Kidney (tissue), 14 donors: ENCODE results near the gene STKLD1. TPM values are rescaled to one million over a fixed set of nuclear protein-coding genes. Genes with fewer than 3 reads are reported as not detected.

Source experiments
- DNase-seq, 5 donors: peaks; one replicate each; pipeline ENCODE4 v3.0.0-alpha.2; 2013 to 2020
- FAIRE-seq: peaks from 2 replicates; lab custom pipeline; 2012; peaks lifted over from hg19 to GRCh38; lab: Jason Lieb, UNC
- H3K27ac ChIP-seq, 2 donors: one replicate each; pipeline ENCODE4 v1.7.0; 2013; ENCODE audit warnings: low read depth in 2 of 2, low read length in 2 of 2, inconsistent platforms in 1 of 2
- H3K27me3 ChIP-seq: one replicate; pipeline ENCODE4 v1.7.1; 2013; ENCODE audit warnings: low read length, inconsistent platforms; ENCODE audit not compliant: control insufficient read depth, insufficient read depth
- H3K36me3 ChIP-seq, 3 donors: one replicate each; pipeline versions ENCODE4 v1.7.0 to v1.7.1; 2013; ENCODE audit warnings: low read length in 3 of 3, control low read depth in 1 of 3, inconsistent platforms in 1 of 3; ENCODE audit not compliant: insufficient read depth in 3 of 3, control insufficient read depth in 2 of 3
- H3K4me1 ChIP-seq, 3 donors: one replicate each; pipeline versions ENCODE4 v1.7.0 to v1.7.1; 2013; ENCODE audit warnings: low read length in 3 of 3, inconsistent platforms in 1 of 3, low read depth in 1 of 3; ENCODE audit not compliant: control insufficient read depth in 2 of 3, insufficient read depth in 2 of 3
- H3K4me3 ChIP-seq, 3 donors: one replicate each; pipeline versions ENCODE4 v1.7.0 to v1.8.1; 2013; ENCODE audit warnings: low read length in 3 of 3, control low read depth in 1 of 3, inconsistent platforms in 1 of 3
- H3K9ac ChIP-seq, 3 donors: one replicate each; pipeline versions ENCODE4 v1.7.0 to v1.7.1; 2013; ENCODE audit warnings: low read length in 3 of 3, control low read depth in 1 of 3, inconsistent platforms in 1 of 3
- H3K9me3 ChIP-seq, 3 donors: one replicate each; pipeline versions ENCODE4 v1.7.0 to v1.7.1; 2013; ENCODE audit warnings: low read length in 3 of 3, control low read depth in 1 of 3, inconsistent platforms in 1 of 3; ENCODE audit not compliant: control insufficient read depth in 2 of 3, insufficient read depth in 1 of 3
- intact Hi-C: fragments of 100-400 bp; cut with DNase I; formaldehyde crosslinking; loops from one replicate; pipeline ENCODE4 v1.11.1; 2022
- polyA plus RNA-seq: library from polyadenylated mRNA; stranded (reverse); fragments of 350-450 nt; fragmentation: Illumina TruSeq; extraction: RNeasy Lipid Tissue Mini Kit (QIAGEN cat#74804); gene quantifications from one replicate; pipeline ENCODE4 v1.2.3, GENCODE V29; 2014; ENCODE audit warnings: low read depth, low replicate concordance; ENCODE audit not compliant: insufficient read depth
- total RNA-seq: library from RNA; stranded (reverse); fragmentation: NEBNext Ultra II Directional; extraction: Animal tissue kit (Norgen Biotek cat#: 25700); gene quantifications from one replicate; pipeline ENCODE4 v1.2.1, GENCODE V29; 2021
- TF ChIP-seq, protein P1 (sequence below): IDR thresholded peaks from 3 replicates; pipeline ENCODE4 v1.5.1; 2012; ENCODE audit warnings: mild to moderate bottlenecking, moderate library complexity, borderline replicate concordance; ENCODE audit not compliant: insufficient read depth; ENCODE audit errors: extremely low read depth
- donor health status: control.
- donor health status: control.
- donor health status: control.
- donor health status: control.
- donor health status: control.
- donor health status: DM: yes; HTN: yes; CAD: no.
- donor health status: Normal renal cell carcinoma (clear cell type).

Gene STKLD1
- total and polyA plus RNA-seq, 2 donors from 2014 or later, result 1.9 to 4.0 TPM

DNA sequence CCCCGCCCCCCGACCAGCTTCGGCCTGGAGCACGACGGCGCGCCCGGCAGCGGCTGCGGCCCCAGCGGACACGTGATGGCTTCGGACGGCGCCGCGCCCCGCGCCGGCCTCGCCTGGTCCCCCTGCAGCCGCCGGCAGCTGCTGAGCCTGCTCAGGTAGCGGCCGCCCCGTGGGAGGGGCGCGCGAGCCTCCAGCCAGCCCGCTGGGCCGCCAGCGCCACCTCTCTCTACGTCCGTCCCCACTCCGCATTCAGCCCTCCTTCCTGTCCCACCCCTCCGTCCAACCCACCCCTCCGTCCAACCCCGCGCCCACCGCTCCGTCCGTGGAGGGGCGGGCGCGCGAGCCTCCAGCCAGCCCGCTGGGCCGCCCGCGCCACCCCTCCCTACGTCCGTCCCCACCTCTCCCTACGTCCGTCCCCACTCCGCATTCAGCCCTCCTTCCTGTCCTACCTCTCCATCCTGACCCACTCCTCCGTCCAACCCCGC lies 52.5 kb downstream of the STKLD1 start:
- Histone ChIP-seq H3K9me3 (no peaks in the 10 kb centered on the region), H3K27me3 (no peaks in the 10 kb centered on the region), H3K9ac (no peak overlapping the region), H3K36me3 (no peaks in the 10 kb centered on the region), H3K4me3 (no peak overlapping the region), H3K4me1 (no peaks in the 10 kb centered on the region), H3K27ac (no peak overlapping the region)
- intact Hi-C loops, result no loop called here
- TF ChIP-seq, protein P1, sequence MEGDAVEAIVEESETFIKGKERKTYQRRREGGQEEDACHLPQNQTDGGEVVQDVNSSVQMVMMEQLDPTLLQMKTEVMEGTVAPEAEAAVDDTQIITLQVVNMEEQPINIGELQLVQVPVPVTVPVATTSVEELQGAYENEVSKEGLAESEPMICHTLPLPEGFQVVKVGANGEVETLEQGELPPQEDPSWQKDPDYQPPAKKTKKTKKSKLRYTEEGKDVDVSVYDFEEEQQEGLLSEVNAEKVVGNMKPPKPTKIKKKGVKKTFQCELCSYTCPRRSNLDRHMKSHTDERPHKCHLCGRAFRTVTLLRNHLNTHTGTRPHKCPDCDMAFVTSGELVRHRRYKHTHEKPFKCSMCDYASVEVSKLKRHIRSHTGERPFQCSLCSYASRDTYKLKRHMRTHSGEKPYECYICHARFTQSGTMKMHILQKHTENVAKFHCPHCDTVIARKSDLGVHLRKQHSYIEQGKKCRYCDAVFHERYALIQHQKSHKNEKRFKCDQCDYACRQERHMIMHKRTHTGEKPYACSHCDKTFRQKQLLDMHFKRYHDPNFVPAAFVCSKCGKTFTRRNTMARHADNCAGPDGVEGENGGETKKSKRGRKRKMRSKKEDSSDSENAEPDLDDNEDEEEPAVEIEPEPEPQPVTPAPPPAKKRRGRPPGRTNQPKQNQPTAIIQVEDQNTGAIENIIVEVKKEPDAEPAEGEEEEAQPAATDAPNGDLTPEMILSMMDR, result no peak
- FAIRE-seq, result no peak
- peak in 4 of 5 donors; percentile 64 to 83 (median 76) for DNase-seq

DNA sequence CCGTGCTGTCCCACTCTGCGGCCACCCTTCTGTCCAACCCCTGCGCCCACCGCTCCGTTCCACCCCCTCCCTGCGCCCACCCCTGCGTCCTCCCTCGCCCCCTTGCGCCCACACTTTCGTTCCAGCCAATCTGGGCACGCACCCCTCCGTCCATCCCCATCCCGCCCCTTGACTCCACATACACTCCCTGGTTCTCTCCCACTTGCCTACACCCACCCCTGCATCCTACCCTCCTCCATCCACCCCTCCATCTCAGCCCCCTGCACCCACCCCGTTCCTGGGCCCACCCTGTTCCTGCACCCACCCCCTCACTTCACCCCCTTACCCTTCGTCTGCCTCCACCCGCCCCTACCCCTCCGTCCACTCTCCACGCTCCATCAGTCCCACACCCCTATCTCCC lies 53.0 kb downstream of the STKLD1 start:
- Histone ChIP-seq H3K9ac (no peak overlapping the region), H3K4me1 (no peaks in the 10 kb centered on the region), H3K27me3 (no peaks in the 10 kb centered on the region), H3K9me3 (no peaks in the 10 kb centered on the region), H3K4me3 (no peak overlapping the region), H3K36me3 (no peaks in the 10 kb centered on the region), H3K27ac (no peak overlapping the region)
- TF ChIP-seq, protein P1, result no peak
- no peak for FAIRE-seq
- intact Hi-C loops, result no loop called here
- peak in 2 of 5 donors; percentile 27 to 82 for DNase-seq

DNA sequence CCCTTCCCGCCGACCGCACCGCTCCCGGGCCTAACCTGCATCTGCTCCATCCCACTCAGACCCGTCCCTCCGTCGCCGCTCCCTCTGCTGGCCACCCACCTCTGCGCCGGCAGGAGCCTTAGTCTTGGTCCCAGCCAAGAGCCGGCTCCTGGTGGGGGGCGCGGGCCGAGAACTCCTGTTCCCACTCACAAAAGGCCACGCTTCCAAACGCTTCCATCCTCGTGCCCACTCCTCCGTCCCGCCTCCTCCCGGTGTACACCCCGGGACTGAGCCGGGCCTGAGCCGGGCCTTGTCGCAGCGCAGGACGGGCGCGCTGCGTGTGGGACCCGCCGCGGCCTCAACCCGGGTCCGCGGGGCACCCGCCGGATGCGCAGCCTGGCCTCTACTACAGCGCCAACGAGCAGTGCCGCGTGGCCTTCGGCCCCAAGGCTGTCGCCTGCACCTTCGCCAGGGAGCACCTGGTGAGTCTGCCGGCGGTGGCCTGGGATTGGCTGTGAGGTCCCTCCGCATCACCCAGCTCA lies 53.5 kb downstream of the STKLD1 start:
- no peaks in the 10 kb centered on the region for H3K36me3 ChIP-seq
- no peak overlapping the region for H3K27ac ChIP-seq
- H3K4me1 ChIP-seq, result no peaks in the 10 kb centered on the region
- FAIRE-seq (no peak), DNase-seq (peak in 3 of 5 donors; percentile 70 to 75 (median 71))
- intact Hi-C loops, result no loop called here
- no peaks in the 10 kb centered on the region for H3K27me3 ChIP-seq
- no peak overlapping the region for H3K4me3 ChIP-seq
- no peak overlapping the region for H3K9ac ChIP-seq
- TF ChIP-seq, protein P1, result peak; percentile 30
- H3K9me3 ChIP-seq, result no peaks in the 10 kb centered on the region

DNA sequence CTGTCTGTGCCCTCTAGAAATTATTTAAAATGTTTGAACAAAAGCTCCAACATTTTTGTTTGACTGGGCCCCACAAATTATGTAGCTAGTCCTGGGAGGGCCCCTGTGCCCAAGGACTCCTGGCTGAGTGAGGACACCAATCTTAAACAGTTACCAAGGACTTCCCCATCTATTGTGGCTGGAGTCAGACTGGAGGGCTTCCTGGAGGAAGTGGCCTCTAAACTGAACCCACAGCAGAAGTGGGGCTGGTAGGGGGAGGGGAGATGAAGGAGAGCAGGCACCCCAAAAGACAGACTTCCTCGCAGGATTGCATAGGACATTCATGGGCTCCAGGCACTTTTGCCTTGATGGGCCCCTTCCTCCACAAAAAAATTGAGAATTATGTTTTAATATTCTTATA lies 54.1 kb downstream of the STKLD1 start:
- Histone ChIP-seq H3K27me3 (no peaks in the 10 kb centered on the region), H3K4me1 (no peaks in the 10 kb centered on the region), H3K36me3 (no peaks in the 10 kb centered on the region), H3K9me3 (no peaks in the 10 kb centered on the region), H3K9ac (no peak overlapping the region), H3K4me3 (no peak overlapping the region), H3K27ac (no peak overlapping the region)
- intact Hi-C loops, result no loop called here
- no peak for DNase-seq
- no peak for FAIRE-seq
- TF ChIP-seq, protein P1, result no peak
